ENCODE data around the gene HDAC9. TPM values are rescaled to one million over a fixed set of nuclear protein-coding genes. Genes with fewer than 3 reads are reported as not detected.

The HDAC9 gene
- total RNA-seq, 1 donor = 55.0 TPM

DNA sequence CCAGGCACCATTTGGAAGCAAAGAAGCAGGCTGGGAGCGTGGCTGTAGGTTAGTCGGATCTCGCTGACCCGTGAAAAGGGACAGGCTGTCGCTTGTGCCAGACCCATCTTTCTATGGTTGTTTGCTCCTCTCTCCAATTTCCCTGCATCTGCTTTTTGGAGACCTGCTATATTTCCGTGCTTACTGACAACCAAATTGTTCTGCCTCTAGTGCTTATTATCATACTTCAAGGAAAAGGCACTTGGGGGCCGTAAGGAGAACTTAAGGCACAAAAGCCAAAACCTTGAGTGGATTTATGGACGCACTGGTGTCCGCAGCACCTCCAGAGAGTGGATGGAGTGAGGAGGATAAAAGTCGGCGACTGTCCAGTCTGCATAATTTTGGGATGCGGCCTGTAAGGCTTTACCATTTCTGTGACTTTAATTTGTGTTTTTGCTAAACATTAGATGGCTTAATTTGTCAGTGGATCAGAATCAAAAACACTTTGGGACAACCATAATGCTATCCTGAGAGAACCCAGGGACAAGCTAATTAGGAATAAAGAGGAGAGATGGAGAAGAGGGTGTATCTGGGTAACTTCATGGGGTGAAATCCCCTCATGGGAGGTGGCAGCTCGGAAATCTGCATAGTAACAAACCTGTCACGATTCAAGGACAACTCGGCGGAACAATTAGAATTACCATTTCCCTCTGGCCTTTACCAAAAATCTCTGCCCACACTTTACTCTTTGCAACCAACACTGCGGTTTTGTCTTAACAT, 206.7 kb downstream of the HDAC9 start:
- no peak for DNase-seq (ENCODE audit: low read depth)
- no peak overlapping the region for H3K4me3 ChIP-seq (ENCODE audit: low read depth, low read length)
- TF ChIP-seq, protein P1, sequence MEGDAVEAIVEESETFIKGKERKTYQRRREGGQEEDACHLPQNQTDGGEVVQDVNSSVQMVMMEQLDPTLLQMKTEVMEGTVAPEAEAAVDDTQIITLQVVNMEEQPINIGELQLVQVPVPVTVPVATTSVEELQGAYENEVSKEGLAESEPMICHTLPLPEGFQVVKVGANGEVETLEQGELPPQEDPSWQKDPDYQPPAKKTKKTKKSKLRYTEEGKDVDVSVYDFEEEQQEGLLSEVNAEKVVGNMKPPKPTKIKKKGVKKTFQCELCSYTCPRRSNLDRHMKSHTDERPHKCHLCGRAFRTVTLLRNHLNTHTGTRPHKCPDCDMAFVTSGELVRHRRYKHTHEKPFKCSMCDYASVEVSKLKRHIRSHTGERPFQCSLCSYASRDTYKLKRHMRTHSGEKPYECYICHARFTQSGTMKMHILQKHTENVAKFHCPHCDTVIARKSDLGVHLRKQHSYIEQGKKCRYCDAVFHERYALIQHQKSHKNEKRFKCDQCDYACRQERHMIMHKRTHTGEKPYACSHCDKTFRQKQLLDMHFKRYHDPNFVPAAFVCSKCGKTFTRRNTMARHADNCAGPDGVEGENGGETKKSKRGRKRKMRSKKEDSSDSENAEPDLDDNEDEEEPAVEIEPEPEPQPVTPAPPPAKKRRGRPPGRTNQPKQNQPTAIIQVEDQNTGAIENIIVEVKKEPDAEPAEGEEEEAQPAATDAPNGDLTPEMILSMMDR (IDR thresholded peaks at IDR 0.05; ENCODE audit: insufficient read depth, low read length) = no peak

DNA sequence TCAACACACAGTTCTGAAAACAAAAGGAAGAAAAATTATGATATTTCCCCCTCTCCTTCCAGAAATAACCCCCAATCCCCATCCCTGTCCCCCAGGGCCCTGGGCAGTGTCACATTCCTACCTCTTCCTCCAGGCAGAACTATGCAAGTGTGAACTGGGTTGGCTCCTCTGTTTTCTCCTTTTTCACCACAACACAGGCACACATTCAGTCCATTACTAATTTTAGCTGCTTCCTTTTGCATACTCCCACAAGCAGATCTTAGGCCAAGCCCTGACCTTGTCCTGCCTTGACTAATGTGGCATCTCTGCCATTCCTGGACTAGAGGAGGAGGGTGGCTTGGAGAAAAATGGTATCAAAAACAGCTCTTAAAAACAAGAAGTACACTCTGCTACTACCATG, 208.1 kb downstream of the HDAC9 start:
- TF ChIP-seq, protein P1 (IDR thresholded peaks at IDR 0.05; ENCODE audit: insufficient read depth, low read length) = no peak
- no peak overlapping the region for H3K4me3 ChIP-seq (ENCODE audit: low read depth, low read length)
- no peak for DNase-seq (ENCODE audit: low read depth)

DNA sequence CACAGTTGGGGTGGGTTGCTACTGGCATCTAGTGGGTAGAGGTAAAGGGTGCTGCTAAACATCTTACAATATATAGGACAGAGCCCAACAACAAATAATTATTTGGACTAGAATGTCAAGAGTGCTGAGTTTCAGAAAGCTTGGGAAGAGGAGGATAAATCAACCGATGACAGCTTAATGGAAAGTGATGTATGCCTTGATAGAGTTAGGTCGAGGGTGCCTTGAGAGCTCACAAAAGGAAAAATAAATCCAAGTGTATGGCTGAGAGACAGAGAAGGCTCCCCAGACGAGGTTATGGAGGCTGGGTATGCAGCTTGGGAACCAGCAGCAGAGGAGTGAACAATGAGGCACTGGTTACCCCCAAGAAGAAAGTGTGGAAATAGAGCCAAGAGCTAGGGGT, 211.1 kb downstream of the HDAC9 start:
- no peak overlapping the region for H3K4me3 ChIP-seq (ENCODE audit: low read depth, low read length)
- DNase-seq (ENCODE audit: low read depth) = no peak
- TF ChIP-seq, protein P1 (IDR thresholded peaks at IDR 0.05; ENCODE audit: insufficient read depth, low read length) = no peak

DNA sequence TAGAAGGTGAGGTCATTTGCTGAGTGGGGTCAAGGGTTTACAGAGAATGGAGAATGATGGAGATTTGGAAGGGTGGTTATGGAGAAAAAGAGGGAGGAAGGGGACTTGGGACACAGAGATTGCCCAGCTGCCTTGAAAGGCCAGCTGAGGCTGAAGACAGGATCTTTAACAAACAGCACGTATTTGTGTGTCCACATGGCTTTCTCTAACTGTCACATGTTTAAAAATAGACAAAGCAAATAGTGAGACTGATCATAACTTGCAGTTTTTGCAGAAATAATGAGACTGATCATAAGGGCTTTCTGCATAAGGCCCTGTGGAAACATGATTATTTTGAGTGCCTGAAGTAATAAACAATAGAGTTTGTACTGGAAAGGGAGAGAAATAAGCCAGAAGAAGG, 212.7 kb downstream of the HDAC9 start:
- TF ChIP-seq, protein P1 (IDR thresholded peaks at IDR 0.05; ENCODE audit: insufficient read depth, low read length) = no peak
- no peak overlapping the region for H3K4me3 ChIP-seq (ENCODE audit: low read depth, low read length)
- DNase-seq (ENCODE audit: low read depth) = no peak

DNA sequence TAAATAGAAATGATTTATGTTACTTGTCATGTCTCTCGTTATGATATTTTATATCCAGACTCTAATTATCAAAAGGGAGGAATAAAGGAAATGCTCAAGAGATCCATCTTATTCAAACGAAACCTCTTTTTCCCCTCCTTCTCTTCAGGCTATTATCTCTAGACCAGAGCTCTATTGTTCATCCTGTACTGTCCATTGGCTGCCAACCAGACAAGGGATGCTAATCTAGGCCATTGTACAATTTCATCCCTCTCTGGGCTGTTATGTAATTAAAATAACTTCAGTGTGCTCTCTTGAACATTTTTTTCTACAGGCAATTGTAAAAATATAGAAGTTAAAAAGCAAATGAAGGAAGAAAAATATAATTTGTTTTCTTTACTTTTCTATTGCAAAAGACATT, 220.4 kb downstream of the HDAC9 start:
- H3K4me3 ChIP-seq (ENCODE audit: low read depth, low read length) = no peak overlapping the region
- peak; percentile 18 for DNase-seq (ENCODE audit: low read depth)
- TF ChIP-seq, protein P1 (IDR thresholded peaks at IDR 0.05; ENCODE audit: insufficient read depth, low read length) = no peak

DNA sequence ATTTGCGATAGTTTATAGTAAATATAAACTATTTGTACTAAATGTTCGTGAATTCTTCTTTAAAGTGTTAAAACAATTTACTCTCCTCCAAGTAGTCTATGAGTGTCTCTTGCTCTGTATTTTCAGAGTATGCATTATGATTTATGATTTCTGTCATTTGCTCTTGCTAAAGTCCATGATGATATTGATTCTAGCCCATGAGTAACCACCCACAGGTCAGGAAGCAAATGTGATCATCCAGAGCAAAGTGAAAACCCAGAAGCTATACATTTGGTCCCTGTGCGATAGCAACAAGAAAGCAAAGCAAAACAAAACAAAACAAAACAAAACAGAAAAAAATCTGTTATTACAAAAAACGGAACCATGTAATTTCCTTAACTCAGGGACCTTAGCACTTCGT, 225.9 kb downstream of the HDAC9 start:
- TF ChIP-seq, protein P1 (IDR thresholded peaks at IDR 0.05; ENCODE audit: insufficient read depth, low read length) = no peak
- DNase-seq (ENCODE audit: low read depth) = no peak
- no peak overlapping the region for H3K4me3 ChIP-seq (ENCODE audit: low read depth, low read length)

DNA sequence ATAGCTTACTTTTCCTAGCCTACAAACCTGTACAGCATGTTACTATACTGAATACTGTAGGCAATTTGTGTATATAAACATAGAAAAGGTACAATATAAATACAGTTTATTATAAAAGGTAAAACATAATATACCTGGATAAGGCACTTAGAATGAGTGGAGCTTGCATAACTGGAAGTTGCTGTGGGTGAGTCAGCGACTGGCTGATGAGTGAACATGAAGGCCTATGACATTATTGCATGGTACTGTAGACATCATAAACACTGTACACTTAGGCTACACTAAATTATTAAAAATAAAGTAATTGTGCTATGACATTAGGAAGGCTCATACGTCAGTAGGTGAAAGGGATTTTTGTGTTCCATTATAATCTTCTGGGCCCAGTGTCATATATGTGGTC, 228.8 kb downstream of the HDAC9 start:
- no peak for DNase-seq (ENCODE audit: low read depth)
- TF ChIP-seq, protein P1 (IDR thresholded peaks at IDR 0.05; ENCODE audit: insufficient read depth, low read length) = no peak
- no peak overlapping the region for H3K4me3 ChIP-seq (ENCODE audit: low read depth, low read length)

All from fibroblast of the aortic adventitia (primary cell).